ENCODE data around the gene CERS6. TPM values are rescaled to one million over a fixed set of nuclear protein-coding genes. Genes with fewer than 3 reads are reported as not detected.

CERS6 gene
- total RNA-seq, 1 donor from 2014 or later = 27.7 TPM

DNA sequence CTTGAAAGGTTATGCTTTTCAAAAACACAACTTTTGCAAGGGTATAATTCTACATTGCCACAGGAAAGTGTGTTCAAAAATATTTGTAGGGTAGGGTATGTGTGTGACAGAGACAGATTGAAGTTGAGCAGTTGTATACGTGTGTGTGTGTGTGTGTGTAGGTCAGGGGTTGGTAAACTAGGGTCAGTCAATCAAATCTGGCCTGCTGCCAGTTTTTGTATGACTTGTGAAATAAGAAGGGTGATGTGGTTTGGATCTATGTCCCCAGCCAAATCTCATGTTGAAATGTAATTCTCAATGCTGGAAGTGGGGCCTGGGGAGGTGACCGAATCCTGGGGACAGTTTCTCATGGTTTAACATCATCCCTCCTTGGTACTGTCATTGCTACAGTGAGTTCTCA is 148.2 kb downstream of the CERS6 start:
- intact Hi-C loops (cut with DNase I) = no loop called here
- TF ChIP-seq POLR2A (IDR thresholded peaks at IDR 0.05) (no peak), POLR2AphosphoS5 (IDR thresholded peaks at IDR 0.05; ENCODE audit: insufficient read depth in 1 of 2, low read depth in 1 of 2) (no peak)
- TF ChIP-seq, protein P1, sequence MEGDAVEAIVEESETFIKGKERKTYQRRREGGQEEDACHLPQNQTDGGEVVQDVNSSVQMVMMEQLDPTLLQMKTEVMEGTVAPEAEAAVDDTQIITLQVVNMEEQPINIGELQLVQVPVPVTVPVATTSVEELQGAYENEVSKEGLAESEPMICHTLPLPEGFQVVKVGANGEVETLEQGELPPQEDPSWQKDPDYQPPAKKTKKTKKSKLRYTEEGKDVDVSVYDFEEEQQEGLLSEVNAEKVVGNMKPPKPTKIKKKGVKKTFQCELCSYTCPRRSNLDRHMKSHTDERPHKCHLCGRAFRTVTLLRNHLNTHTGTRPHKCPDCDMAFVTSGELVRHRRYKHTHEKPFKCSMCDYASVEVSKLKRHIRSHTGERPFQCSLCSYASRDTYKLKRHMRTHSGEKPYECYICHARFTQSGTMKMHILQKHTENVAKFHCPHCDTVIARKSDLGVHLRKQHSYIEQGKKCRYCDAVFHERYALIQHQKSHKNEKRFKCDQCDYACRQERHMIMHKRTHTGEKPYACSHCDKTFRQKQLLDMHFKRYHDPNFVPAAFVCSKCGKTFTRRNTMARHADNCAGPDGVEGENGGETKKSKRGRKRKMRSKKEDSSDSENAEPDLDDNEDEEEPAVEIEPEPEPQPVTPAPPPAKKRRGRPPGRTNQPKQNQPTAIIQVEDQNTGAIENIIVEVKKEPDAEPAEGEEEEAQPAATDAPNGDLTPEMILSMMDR (IDR thresholded peaks at IDR 0.05) = no peak
- H3K27me3 ChIP-seq = no peaks in the 10 kb centered on the region
- peaks cover 4% of the 10 kb centered on the region for H3K9me3 ChIP-seq
- no peaks in the 10 kb centered on the region for H3K36me3 ChIP-seq
- H3K27ac ChIP-seq = no peak overlapping the region
- DNase-seq (ENCODE audit: extremely low spot score in 2 of 2) = no peak
- H3K4me1 ChIP-seq = no peaks in the 10 kb centered on the region
- H3K4me3 ChIP-seq = no peak overlapping the region

- H3K4me3 ChIP-seq = no peak overlapping the region
Measured at GRCh38 chr2:168607992-168608391, 151.9 kb downstream of the CERS6 start.

DNA sequence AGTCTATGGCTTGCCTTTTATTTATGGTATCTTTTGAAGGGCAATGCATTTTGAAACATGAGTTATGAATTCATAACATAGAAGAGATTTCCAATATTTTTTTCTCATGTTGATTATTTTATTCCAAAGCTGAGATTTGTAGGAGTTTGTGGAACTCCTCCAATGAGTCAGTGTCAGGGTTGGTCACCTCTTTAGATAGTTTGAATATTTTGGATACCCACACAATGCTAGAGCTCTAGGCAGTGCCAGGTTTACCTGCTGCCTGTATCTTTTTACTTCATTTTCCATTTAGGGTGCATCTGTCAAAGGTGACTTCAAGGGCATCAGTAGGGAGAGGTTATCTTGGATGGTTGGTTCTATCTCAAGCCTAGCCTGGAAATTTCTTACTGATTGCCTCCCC is 152.7 kb downstream of the CERS6 start:
- Histone ChIP-seq H3K27ac (no peak overlapping the region), H3K4me1 (no peaks in the 10 kb centered on the region), H3K4me3 (no peak overlapping the region), H3K27me3 (no peaks in the 10 kb centered on the region), H3K36me3 (no peaks in the 10 kb centered on the region), H3K9me3 (peaks cover 4% of the 10 kb centered on the region)
- intact Hi-C loops (cut with DNase I) = no loop called here
- DNase-seq (ENCODE audit: extremely low spot score in 2 of 2) = no peak
- TF ChIP-seq POLR2AphosphoS5 (IDR thresholded peaks at IDR 0.05; ENCODE audit: insufficient read depth in 1 of 2, low read depth in 1 of 2) (no peak), POLR2A (IDR thresholded peaks at IDR 0.05) (no peak)
- TF ChIP-seq, protein P1 (IDR thresholded peaks at IDR 0.05) = no peak

More at GRCh38 chr2:168607992-168608391, 151.9 kb downstream of the CERS6 start:
- DNase-seq (ENCODE audit: extremely low spot score in 2 of 2) = no peak
- H3K4me1 ChIP-seq = no peaks in the 10 kb centered on the region
- H3K9me3 ChIP-seq = peaks cover 4% of the 10 kb centered on the region
- H3K27ac ChIP-seq = no peak overlapping the region
- TF ChIP-seq, protein P1 (IDR thresholded peaks at IDR 0.05) = no peak
- TF ChIP-seq POLR2A (IDR thresholded peaks at IDR 0.05) = no peak
- TF ChIP-seq POLR2AphosphoS5 (IDR thresholded peaks at IDR 0.05; ENCODE audit: insufficient read depth in 1 of 2, low read depth in 1 of 2) = no peak
- intact Hi-C loops (cut with DNase I) = no loop called here
- no peaks in the 10 kb centered on the region for H3K27me3 ChIP-seq
- no peaks in the 10 kb centered on the region for H3K36me3 ChIP-seq

DNA sequence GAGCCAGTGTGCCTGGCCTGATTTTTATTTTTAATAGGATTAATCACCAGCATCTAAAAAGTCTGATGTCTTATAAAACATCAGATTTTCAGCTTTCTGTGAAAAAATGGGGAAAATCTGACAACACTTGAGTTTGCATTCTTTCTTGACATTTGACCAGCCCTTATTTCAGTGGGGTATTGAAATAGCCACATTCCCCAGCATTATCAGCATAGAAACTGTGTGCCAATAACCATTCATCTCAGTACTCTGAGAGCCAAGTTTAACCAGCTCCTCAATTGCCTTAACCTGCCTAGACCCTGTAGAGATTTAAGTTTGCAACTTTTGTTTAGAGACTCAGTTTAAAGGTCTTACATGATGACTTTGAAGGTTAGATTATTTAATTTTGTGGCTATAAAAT is 155.0 kb downstream of the CERS6 start:
- Histone ChIP-seq H3K36me3 (no peaks in the 10 kb centered on the region), H3K27ac (no peak overlapping the region), H3K4me1 (no peaks in the 10 kb centered on the region), H3K9me3 (no peaks in the 10 kb centered on the region), H3K27me3 (no peaks in the 10 kb centered on the region), H3K4me3 (no peak overlapping the region)
- TF ChIP-seq, protein P1 (IDR thresholded peaks at IDR 0.05) = no peak
- TF ChIP-seq POLR2AphosphoS5 (IDR thresholded peaks at IDR 0.05; ENCODE audit: insufficient read depth in 1 of 2, low read depth in 1 of 2) (no peak), POLR2A (IDR thresholded peaks at IDR 0.05) (no peak)
- intact Hi-C loops (cut with DNase I) = no loop called here
- no peak for DNase-seq (ENCODE audit: extremely low spot score in 2 of 2)

- no peak for DNase-seq (ENCODE audit: extremely low spot score in 2 of 2)
- Histone ChIP-seq H3K27ac (no peak overlapping the region), H3K4me1 (no peaks in the 10 kb centered on the region), H3K9me3 (no peaks in the 10 kb centered on the region), H3K36me3 (no peaks in the 10 kb centered on the region), H3K4me3 (no peak overlapping the region), H3K27me3 (no peaks in the 10 kb centered on the region)
- intact Hi-C loops (cut with DNase I) = no loop called here
- TF ChIP-seq POLR2AphosphoS5 (IDR thresholded peaks at IDR 0.05; ENCODE audit: insufficient read depth in 1 of 2, low read depth in 1 of 2) (no peak), POLR2A (IDR thresholded peaks at IDR 0.05) (no peak)
- TF ChIP-seq, protein P1 (IDR thresholded peaks at IDR 0.05) = no peak
Measured at GRCh38 chr2:168611896-168612650, 156.0 kb downstream of the CERS6 start.
